AG04449 (cell line): ENCODE results near the gene THOP1.

ENCODE experiments used
- CTCF ChIA-PET: fragments of 350-600 bp; formaldehyde crosslinking; extraction: SDS; loops from one replicate; lab custom pipeline; 2021; ENCODE audit warnings: antibody characterized with exemption; lab: Yijun Ruan, JAX
- POLR2A ChIA-PET: fragments of 400-600, 350-600 bp; formaldehyde crosslinking; extraction: SDS; loops from one replicate; lab custom pipeline; 2020; ENCODE audit warnings: antibody characterized with exemption, inconsistent platforms; lab: Yijun Ruan, JAX
- DNase-seq: peaks from one replicate; pipeline ENCODE4 v3.0.0-alpha.2; 2010; ENCODE audit warnings: low read depth, low spot score
- H3K4me3 ChIP-seq: 2 replicates; pipeline ENCODE4 v1.5.1; 2011; ENCODE audit warnings: low read depth, mild to moderate bottlenecking, control low read depth, low read length
- CTCF ChIP-seq: IDR thresholded peaks from one replicate; pipeline ENCODE4 v1.5.1; 2011; ENCODE audit warnings: mild to moderate bottlenecking, moderate library complexity, low read length, control low read depth, inconsistent platforms; ENCODE audit not compliant: insufficient read depth; ENCODE audit errors: missing control alignments

The THOP1 gene

GRCh38 chr19:2769218-2769617 is 16.1 kb upstream of the THOP1 start:
- H3K4me3 ChIP-seq = no peak overlapping the region
- ChIA-PET POLR2A (no interaction called here), CTCF (interaction anchor here (1.8 kb wide), 1 partner anchor 20 kb away, joined by 12 read pairs; no protein-coding TSS in a partner anchor)
- DNase-seq = no peak
- no peak for TF ChIP-seq CTCF

GRCh38 chr19:2770055-2771013 is 15.0 kb upstream of the THOP1 start:
- no peak for TF ChIP-seq CTCF
- CTCF ChIA-PET = interaction anchor here (1.0 to 1.7 kb wide), 3 partner anchors 8 to 122 kb away, joined by 4 to 5 read pairs (median 4); no protein-coding TSS in a partner anchor
- no peak for DNase-seq
- POLR2A ChIA-PET = no interaction called here
- H3K4me3 ChIP-seq = no peak overlapping the region

GRCh38 chr19:2771786-2772674 is 13.3 kb upstream of the THOP1 start:
- no peak for DNase-seq
- TF ChIP-seq CTCF = no peak
- CTCF ChIA-PET = no interaction called here
- no peak overlapping the region for H3K4me3 ChIP-seq
- POLR2A ChIA-PET = interaction anchor here (0.9 kb wide), 1 partner anchor 9 kb away, joined by 3 read pairs; no protein-coding TSS in a partner anchor

- CTCF ChIA-PET = interaction anchor here (1.0 to 1.7 kb wide), 2 partner anchors 24 to 126 kb away, joined by 4 to 5 read pairs; no protein-coding TSS in a partner anchor
- TF ChIP-seq CTCF = no peak
- H3K4me3 ChIP-seq = no peak overlapping the region
- POLR2A ChIA-PET = no interaction called here
- DNase-seq = no peak
Observed at GRCh38 chr19:2774083-2774679, 11.1 kb upstream of the THOP1 start.

GRCh38 chr19:2774953-2775555 is 10.2 kb upstream of the THOP1 start:
- H3K4me3 ChIP-seq = no peak overlapping the region
- no peak for TF ChIP-seq CTCF
- ChIA-PET CTCF (interaction anchor here (1.0 to 1.7 kb wide), 2 partner anchors 25 to 127 kb away, joined by 4 to 5 read pairs; no protein-coding TSS in a partner anchor), POLR2A (no interaction called here)
- no peak for DNase-seq
